Measurements from ENCODE around the gene METTL1. TPM values are rescaled to one million over a fixed set of nuclear protein-coding genes. Genes with fewer than 3 reads are reported as not detected.
"Not testable (repeated sequence)": the region's sequence is repeated elsewhere in the genome, so short reads cannot be mapped to it uniquely, and the experiment has no call there.

The METTL1 gene
- total RNA-seq, 1 experiment from 2014 or later: 21.0 TPM

DNA sequence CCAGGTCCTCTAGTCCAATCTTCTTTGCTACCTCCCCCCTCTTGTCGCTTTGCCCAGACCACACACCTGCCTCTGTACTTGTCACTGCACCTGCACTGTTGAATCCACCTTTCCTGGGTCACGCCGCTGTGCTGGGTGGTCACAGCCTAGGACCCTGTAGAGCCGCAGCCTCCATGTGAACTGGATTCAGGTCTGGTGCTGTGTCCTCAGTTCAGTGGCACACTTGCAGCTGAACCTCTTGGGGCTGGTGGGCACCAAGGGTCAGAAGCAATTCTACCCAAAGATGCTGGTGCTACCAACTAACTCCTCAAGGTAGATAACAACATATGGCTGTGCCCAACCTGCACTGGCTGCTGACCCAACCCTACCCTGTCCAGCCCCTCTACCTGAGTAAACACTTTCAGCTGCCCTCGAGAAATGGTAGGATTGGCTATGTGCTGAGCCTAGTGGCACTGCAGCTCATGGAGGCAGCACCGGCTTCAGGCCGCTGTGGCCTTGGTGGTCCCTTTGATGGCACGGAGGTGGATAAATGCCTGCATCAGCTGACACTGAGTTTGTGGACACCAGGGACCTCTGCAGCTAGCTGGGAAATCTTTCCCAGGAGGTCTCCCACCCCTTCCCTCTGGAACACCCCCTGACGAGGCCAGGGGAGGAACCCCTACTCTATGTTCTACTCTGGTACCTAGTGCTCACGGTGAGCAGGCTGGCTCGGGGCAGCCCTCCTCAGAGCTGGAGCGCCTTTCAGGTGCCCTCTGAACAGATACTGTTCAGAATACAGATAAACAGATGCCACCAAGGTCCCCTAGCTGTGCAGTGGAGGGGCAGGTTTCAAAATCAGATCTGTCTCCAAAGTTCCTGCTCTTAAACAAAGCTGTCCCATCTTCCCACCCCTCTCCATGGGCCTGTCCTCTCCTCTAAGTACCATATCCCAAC, 47.6 kb downstream of the METTL1 start:
- DNase-seq (ENCODE audit: low read depth): no peak

DNA sequence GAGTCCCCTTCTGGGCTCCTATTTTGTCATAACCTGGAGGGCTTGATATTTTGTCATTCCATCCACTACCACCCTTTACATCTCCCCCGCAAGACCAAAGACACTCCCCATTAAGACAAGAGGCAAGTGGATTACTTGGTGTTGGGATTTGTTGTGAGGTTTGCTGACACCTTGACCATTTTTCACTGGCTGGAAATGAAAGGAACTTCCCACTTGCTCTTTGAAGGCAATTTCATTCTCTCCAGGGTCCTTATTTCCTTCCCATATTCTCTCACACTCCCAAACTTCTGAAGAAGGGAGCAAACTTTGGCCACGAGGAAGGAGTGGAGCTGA, 48.3 kb downstream of the METTL1 start:
- DNase-seq (ENCODE audit: low read depth): no peak

DNA sequence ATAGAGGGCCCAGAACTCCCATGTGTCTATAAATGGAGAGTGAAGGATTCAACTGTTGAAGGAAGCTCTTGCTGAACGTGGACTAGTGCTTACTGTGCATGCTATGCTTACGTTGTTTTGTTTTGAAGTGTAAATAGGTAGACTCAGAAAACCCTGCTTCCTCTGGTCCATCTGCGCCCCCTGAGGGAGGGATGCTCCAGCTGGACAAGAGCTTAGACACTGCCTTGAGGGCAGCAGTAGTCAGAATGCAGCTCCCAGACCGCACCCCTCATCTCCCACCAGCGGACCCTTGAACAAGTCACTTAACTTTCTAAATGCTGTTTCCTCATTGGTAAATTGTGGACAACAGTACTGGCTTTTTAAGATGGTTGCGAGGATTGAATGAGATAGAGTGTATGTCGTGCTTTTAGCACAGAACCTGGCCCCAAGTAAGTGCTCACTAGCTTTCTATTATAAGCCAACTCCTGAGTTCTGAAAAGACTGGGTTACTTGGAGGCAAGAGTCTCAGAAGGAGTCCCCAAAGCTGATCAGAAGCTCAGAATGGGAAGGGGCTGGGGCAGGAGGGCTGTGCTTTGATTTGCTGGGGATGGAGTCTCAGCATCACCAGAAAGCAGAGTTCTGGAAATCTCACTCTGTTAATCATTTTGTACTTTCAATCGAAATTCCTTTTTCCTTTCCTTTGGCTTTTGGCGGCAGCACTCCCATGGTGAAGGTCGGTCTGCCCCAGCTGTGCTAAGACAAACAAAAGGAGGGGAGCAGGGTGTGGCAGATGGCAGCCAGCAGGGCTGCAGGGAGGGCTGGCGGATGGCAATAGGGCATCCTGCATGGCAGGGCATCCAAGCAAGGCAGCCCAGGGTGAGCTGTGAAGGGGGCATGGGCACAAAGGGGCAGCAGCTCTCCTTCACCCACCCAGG, 48.9 kb downstream of the METTL1 start:
- DNase-seq (ENCODE audit: low read depth): no peak

DNA sequence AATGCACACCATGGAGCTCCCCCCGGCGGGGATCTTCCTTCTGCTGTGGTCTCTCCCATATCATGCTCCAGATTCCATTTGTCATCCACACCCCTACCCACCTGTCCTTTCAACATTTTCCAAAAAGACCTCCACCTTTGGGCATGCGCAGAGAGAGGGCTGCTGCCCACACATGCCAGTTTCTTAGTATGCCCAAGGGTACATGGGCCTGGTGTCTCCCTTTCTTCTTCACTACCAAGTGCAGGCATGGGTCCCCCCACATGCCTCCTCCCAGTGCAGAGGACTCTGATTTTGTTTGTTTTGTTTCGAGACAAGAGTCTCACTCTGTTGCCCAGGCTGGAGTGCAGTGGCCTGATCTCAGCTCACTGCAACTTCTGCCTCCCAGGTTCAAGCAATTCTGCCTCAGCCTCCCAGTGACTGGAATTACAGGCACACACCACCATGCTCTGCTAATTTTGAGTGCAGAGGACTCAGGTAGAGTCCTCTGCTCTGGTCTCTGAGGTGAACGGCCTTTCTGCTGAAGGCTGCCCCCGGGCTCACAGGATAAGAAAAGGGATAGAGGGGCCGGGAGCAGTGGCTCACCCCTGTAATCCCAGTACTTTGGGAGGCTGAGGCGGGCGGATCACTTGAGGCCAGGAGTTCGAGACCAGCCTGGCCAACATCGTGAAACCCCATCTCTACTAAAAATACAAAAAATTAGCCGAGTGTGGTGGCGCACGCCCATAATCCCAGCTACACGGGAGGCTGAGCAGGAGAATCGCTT, 49.9 kb downstream of the METTL1 start:
- not testable (repeated sequence) for DNase-seq (ENCODE audit: low read depth)

DNA sequence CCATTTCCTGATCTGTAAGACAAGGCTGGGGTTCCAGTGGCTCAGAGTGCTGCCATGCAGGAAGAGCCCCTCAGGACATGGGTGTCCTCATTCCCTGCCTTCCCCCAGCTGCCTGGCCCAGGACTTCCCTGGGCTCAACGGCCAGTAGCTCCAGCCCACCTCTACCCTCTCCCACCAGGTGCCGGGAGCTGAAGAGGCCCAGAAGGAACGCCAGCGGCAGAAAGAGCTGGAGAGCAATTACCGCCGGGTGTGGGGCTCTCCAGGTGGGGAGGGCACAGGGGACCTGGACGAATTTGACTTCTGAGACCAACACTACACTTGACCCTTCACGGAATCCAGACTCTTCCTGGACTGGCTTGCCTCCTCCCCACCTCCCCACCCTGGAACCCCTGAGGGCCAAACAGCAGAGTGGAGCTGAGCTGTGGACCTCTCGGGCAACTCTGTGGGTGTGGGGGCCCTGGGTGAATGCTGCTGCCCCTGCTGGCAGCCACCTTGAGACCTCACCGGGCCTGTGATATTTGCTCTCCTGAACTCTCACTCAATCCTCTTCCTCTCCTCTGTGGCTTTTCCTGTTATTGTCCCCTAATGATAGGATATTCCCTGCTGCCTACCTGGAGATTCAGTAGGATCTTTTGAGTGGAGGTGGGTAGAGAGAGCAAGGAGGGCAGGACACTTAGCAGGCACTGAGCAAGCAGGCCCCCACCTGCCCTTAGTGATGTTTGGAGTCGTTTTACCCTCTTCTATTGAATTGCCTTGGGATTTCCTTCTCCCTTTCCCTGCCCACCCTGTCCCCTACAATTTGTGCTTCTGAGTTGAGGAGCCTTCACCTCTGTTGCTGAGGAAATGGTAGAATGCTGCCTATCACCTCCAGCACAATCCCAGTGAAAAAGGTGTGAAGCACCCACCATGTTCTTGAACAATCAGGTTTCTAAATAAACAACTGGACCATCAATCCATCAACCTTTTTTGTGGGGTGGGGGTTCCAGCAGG, 51.0 kb downstream of the METTL1 start:
- DNase-seq (ENCODE audit: low read depth): no peak

- DNase-seq (ENCODE audit: low read depth): no peak
Measured at GRCh38 chr12:57719777-57720605, 51.9 kb downstream of the METTL1 start.

GRCh38 chr12:57718641-57719528, 53.0 kb downstream of the METTL1 start:
- no peak for DNase-seq (ENCODE audit: low read depth)

Other genes with a start within 250 kb of the METTL1 start
- gene MBD6, start 249.3 kb downstream of the METTL1 start, total RNA-seq (2014; rRNA removed; shearing (Covaris generic)): 0.57 and 0.91 TPM in 2 replicates
- 108 and 118 TPM in 2 replicates for gene DCTN2, start 224.9 kb downstream of the METTL1 start, total RNA-seq (2014; rRNA removed; shearing (Covaris generic))
- 0.69 and 1.0 TPM in 2 replicates for gene KIF5A, start 222.1 kb downstream of the METTL1 start, total RNA-seq (2014; rRNA removed; shearing (Covaris generic))
- 35.2 and 44.9 TPM in 2 replicates for gene PIP4K2C, start 180.9 kb downstream of the METTL1 start, total RNA-seq (2014; rRNA removed; shearing (Covaris generic))
- gene DTX3, start 167.3 kb downstream of the METTL1 start, total RNA-seq (2014; rRNA removed; shearing (Covaris generic)): 12.3 and 12.7 TPM in 2 replicates
- gene ARHGEF25, start 160.7 kb downstream of the METTL1 start, total RNA-seq (2014; rRNA removed; shearing (Covaris generic)): 0.95 and 5.6 TPM in 2 replicates
- gene B4GALNT1, start 138.9 kb downstream of the METTL1 start, total RNA-seq (2014; rRNA removed; shearing (Covaris generic)): 36.5 and 60.9 TPM in 2 replicates
- gene OS9, start 78.0 kb downstream of the METTL1 start, total RNA-seq (2014; rRNA removed; shearing (Covaris generic)): 262 and 383 TPM in 2 replicates
- 0.03 and 0.29 TPM in 2 replicates for gene AGAP2, start 33.4 kb downstream of the METTL1 start, total RNA-seq (2014; rRNA removed; shearing (Covaris generic))
- 7.9 and 13.5 TPM in 2 replicates for gene TSPAN31, start 27.1 kb downstream of the METTL1 start, total RNA-seq (2014; rRNA removed; shearing (Covaris generic))
- gene CDK4, start 19.8 kb downstream of the METTL1 start, total RNA-seq (2014; rRNA removed; shearing (Covaris generic)): 317 and 359 TPM in 2 replicates
- gene MARCHF9, start 17.0 kb downstream of the METTL1 start, total RNA-seq (2014; rRNA removed; shearing (Covaris generic)): 5.5 and 6.5 TPM in 2 replicates
- gene CYP27B1, start 5.0 kb downstream of the METTL1 start, total RNA-seq (2014; rRNA removed; shearing (Covaris generic)): 2.2 and 2.6 TPM in 2 replicates
- 1.9 and 2.6 TPM in 2 replicates for gene EEF1AKMT3, start 509 bp upstream of the METTL1 start, total RNA-seq (2014; rRNA removed; shearing (Covaris generic))
- 38.2 and 48.9 TPM in 2 replicates for gene TSFM, start 10.7 kb upstream of the METTL1 start, total RNA-seq (2014; rRNA removed; shearing (Covaris generic))
- not detected in 2 replicates for gene AVIL, start 46.6 kb upstream of the METTL1 start, total RNA-seq (2014; rRNA removed; shearing (Covaris generic))
- 26.3 and 28.2 TPM in 2 replicates for gene CTDSP2, start 74.6 kb upstream of the METTL1 start, total RNA-seq (2014; rRNA removed; shearing (Covaris generic))
- 13.2 and 15.3 TPM in 2 replicates for gene ATP23, start 169.5 kb upstream of the METTL1 start, total RNA-seq (2014; rRNA removed; shearing (Covaris generic))

All from Daoy (cell line).